RKO (cell line): Measurements from ENCODE around the gene RAMP3.
"Not testable (repeated sequence)": the region's sequence is repeated elsewhere in the genome, so short reads cannot be mapped to it uniquely, and the experiment has no call there.

Source experiments
- DNase-seq: peaks from one replicate; pipeline ENCODE4 v3.0.0-alpha.2; 2016; ENCODE audit warnings: low spot score

Gene RAMP3

GRCh38 chr7:45157653-45158401 is at the start of gene RAMP3:
TSS of gene RAMP3 (plus strand) at chr7:45157791. CDS start at chr7:45157829, 38 bp downstream.
- DNase-seq, result no peak

GRCh38 chr7:45108863-45109262 is 48.7 kb upstream of the RAMP3 start:
- no peak for DNase-seq

- DNase-seq, result peak; percentile 93
Measured at GRCh38 chr7:45111298-45112223, 46.0 kb upstream of the RAMP3 start, which contains the start of gene TBRG4. TSS of gene TBRG4 (minus strand) at chr7:45111697. CDS start at chr7:45109237, 2,460 bp downstream.

GRCh38 chr7:45112648-45113047 is 44.9 kb upstream of the RAMP3 start:
- DNase-seq, result no peak

GRCh38 chr7:45114257-45114656 is 43.3 kb upstream of the RAMP3 start:
- DNase-seq, result not testable (repeated sequence)

- no peak for DNase-seq
Measured at GRCh38 chr7:45114926-45115325, 42.7 kb upstream of the RAMP3 start.

- no peak for DNase-seq
Measured at GRCh38 chr7:45116048-45116447, 41.5 kb upstream of the RAMP3 start.

- DNase-seq, result no peak
Measured at GRCh38 chr7:45117582-45117981, 40.0 kb upstream of the RAMP3 start.

GRCh38 chr7:45118292-45118691 is 39.3 kb upstream of the RAMP3 start:
- no peak for DNase-seq

- DNase-seq, result no peak
Measured at GRCh38 chr7:45118889-45119331, 38.7 kb upstream of the RAMP3 start.

- no peak for DNase-seq
Measured at GRCh38 chr7:45119550-45119949, 38.0 kb upstream of the RAMP3 start.

- no peak for DNase-seq
Measured at GRCh38 chr7:45122975-45123860, 34.4 kb upstream of the RAMP3 start.

- no peak for DNase-seq
Measured at GRCh38 chr7:45123913-45124710, 33.5 kb upstream of the RAMP3 start.

- no peak for DNase-seq
Measured at GRCh38 chr7:45125193-45125904, 32.2 kb upstream of the RAMP3 start.

- DNase-seq, result no peak
Measured at GRCh38 chr7:45126201-45126600, 31.4 kb upstream of the RAMP3 start.

GRCh38 chr7:45126920-45127319 is 30.7 kb upstream of the RAMP3 start:
- DNase-seq, result no peak

GRCh38 chr7:45129181-45129800 is 28.3 kb upstream of the RAMP3 start:
- no peak for DNase-seq

GRCh38 chr7:45129906-45130305 is 27.7 kb upstream of the RAMP3 start:
- no peak for DNase-seq

GRCh38 chr7:45130910-45131309 is 26.7 kb upstream of the RAMP3 start:
- DNase-seq, result no peak

- no peak for DNase-seq
Measured at GRCh38 chr7:45131891-45132290, 25.7 kb upstream of the RAMP3 start.
